GM13977 (cell line): ENCODE data around the gene XK.

ENCODE experiments used
- DNase-seq: peaks from one replicate; pipeline ENCODE4 v3.0.0; 2012; ENCODE audit warnings: low spot score
- in situ Hi-C: fragments of 300-500 bp; cut with MboI; formaldehyde crosslinking; loops from one replicate; pipeline ENCODE4 v1.12.0; 2022; ENCODE audit warnings: low sequenced_read_pairs, low pct_unique_long_range_greater_than_20kb, mixed read lengths, inconsistent platforms; ENCODE audit not compliant: unreplicated experiment
- TF ChIP-seq, protein P1 (sequence below): IDR thresholded peaks from 2 replicates; pipeline ENCODE4 v1.5.1; 2012; ENCODE audit warnings: mild to moderate bottlenecking, control low read depth; ENCODE audit not compliant: insufficient read depth; ENCODE audit errors: extremely low read depth, missing control alignments

Gene XK

GRCh38 chrX:37651921-37652452 is 33.6 kb upstream of the XK start:
- TF ChIP-seq, protein P1, sequence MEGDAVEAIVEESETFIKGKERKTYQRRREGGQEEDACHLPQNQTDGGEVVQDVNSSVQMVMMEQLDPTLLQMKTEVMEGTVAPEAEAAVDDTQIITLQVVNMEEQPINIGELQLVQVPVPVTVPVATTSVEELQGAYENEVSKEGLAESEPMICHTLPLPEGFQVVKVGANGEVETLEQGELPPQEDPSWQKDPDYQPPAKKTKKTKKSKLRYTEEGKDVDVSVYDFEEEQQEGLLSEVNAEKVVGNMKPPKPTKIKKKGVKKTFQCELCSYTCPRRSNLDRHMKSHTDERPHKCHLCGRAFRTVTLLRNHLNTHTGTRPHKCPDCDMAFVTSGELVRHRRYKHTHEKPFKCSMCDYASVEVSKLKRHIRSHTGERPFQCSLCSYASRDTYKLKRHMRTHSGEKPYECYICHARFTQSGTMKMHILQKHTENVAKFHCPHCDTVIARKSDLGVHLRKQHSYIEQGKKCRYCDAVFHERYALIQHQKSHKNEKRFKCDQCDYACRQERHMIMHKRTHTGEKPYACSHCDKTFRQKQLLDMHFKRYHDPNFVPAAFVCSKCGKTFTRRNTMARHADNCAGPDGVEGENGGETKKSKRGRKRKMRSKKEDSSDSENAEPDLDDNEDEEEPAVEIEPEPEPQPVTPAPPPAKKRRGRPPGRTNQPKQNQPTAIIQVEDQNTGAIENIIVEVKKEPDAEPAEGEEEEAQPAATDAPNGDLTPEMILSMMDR, result no peak
- no peak for DNase-seq
- in situ Hi-C loops, result no loop called here

GRCh38 chrX:37652589-37653231 is 32.9 kb upstream of the XK start:
- DNase-seq, result no peak
- in situ Hi-C loops, result no loop called here
- TF ChIP-seq, protein P1, result no peak

DNA sequence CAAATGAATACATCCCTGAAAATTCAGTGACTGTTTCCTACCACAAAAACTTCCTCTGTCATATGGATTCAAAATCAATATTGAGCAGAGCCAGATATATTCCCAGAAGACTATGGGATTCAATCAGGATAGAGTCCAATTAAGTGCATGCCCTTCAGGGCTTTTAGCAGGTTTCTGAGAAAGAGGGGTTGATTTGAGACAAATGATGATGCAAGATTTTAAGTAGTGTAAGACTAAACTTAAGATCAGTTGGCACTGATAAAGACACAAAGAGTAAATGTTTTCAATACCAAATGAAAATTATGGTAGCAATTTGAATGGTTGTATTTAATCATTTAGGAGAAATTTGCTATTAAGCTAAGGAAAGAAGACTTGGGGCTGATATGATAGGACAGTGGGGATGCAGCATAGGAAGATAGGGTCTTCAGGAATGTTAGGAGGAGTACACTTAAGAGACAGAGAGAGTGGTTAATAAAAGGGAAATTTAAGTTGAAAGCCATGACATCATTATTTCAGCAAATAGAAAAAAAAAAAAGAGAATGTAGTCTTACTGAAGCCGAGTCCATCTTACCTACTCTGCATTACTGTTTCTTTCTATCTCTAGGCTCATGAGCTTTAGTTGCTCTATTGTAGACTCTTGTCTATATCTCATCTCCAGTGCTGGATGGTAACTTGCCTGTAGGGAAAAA is 32.0 kb upstream of the XK start:
- TF ChIP-seq, protein P1, result no peak
- DNase-seq, result no peak
- in situ Hi-C loops, result no loop called here

DNA sequence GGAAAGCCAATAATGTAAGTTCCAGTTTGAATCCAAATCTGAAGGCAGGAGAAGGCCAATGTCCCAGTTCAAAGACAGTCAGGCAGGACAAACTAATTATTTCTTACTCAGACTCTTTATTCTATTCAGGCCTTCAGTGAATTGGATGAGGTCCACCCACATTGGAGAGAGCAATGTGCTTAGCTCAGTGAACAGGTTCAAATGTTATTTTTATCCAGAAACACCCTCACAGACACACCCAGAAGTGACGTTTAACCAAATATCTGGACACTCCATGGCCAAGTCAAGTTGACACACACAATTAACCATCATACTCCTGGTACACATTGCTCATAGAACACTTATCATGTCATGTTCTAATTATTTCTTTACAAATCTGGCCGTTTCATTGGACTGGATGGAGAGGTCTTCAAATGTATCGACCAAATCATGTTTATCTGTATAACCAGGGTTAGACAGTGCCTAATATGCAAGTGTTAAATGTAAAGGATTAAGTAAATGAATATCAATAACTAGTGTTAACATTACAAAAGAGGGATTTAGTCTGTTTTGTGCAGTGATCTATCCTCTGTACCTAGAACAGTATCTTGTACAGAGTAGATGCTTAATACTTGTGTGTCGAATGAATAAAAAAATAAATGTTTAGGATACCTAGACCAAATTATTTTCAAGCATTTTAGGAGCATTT is 27.1 kb upstream of the XK start:
- TF ChIP-seq, protein P1, result no peak
- in situ Hi-C loops, result no loop called here
- DNase-seq, result no peak

DNA sequence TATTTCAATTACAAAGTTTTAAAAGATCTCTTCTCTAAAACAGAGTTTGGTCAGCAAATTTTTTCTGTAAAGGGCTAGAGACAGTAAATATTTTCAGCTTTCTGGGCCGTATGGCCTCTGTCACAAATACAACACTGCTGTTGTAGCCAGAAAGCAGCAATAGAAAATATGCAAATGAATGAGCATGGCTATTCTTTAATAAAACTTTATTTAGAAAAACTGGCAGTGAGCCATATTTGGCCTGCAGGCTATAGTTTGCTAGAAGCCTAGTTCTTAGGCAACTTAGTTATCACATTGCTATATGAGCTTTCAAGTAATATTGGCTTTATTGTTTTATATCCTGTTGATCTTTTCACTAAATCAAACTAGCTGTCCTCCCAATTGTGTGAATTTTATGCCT is 26.5 kb upstream of the XK start:
- TF ChIP-seq, protein P1, result no peak

DNA sequence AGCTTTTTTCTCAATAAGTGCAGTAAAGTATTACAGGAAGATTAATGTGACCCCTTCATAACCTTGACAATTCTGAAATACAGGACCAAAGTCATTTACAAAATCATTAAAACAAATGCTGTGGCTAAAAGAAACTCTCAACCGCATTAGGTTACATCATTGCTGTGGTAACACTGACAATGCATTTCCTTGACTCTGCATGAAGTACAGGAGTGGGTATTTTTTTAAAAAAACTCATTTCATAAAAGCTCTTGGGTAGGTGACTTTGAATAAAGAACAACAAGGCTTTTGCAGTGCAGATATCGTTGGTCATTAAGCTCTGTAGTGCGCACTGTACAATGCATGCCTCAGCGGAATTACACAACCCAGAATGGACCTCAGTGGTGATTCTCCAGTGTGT is 23.4 kb upstream of the XK start:
- TF ChIP-seq, protein P1, result no peak
- DNase-seq, result no peak
- in situ Hi-C loops, result no loop called here

More for the DNA sequence above, 26.5 kb upstream of the XK start:
- in situ Hi-C loops, result no loop called here
- DNase-seq, result no peak
